Sigmoid colon (tissue), 7 donors: ENCODE data around the gene CPVL. TPM values are rescaled to one million over a fixed set of nuclear protein-coding genes. Genes with fewer than 3 reads are reported as not detected.
A peak's percentile ranks its signal among the peaks of the same experiment; 100 is the strongest.
"Not testable (repeated sequence)": the region's sequence is repeated elsewhere in the genome, so short reads cannot be mapped to it uniquely, and the experiment has no call there.

Experiments
- DNase-seq: peaks from one replicate; pipeline ENCODE4 v3.0.0-alpha.2; 2019
- H3K27ac ChIP-seq, 4 donors: fragments of 200-600 bp; sonication (generic); one replicate each; pipeline ENCODE4 v1.5.1; 2016 to 2019; ENCODE audit warnings: mild to moderate bottlenecking in 1 of 4
- H3K27me3 ChIP-seq, 3 donors: fragments of 200-600 bp; sonication (generic); one replicate each; pipeline ENCODE4 v1.5.1; 2019; ENCODE audit warnings: mild to moderate bottlenecking in 1 of 3
- H3K36me3 ChIP-seq, 4 donors: fragments of 200-600 bp; sonication (generic); one replicate each; pipeline ENCODE4 v1.5.1; 2016 to 2019
- H3K4me1 ChIP-seq, 4 donors: fragments of 200-600 bp; sonication (generic); one replicate each; pipeline ENCODE4 v1.5.1; 2017 to 2019
- H3K4me3 ChIP-seq, 4 donors: fragments of 200-600 bp; sonication (generic); one replicate each; pipeline ENCODE4 v1.5.1; 2017 to 2019; ENCODE audit warnings: mild to moderate bottlenecking in 2 of 4, moderate library complexity in 1 of 4
- H3K9me3 ChIP-seq, 4 donors: fragments of 200-600 bp in 3 of 4; sonication (generic) in 3 of 4; one replicate each; pipeline versions ENCODE4 v1.5.1 to v1.6.1; 2013 to 2019
- EP300 ChIP-seq, 4 donors: sonication (generic); formaldehyde crosslinking; IDR thresholded peaks; one replicate each; pipeline ENCODE4 v1.6.1; 2017; ENCODE audit warnings: antibody characterized with exemption in 4 of 4
- POLR2A ChIP-seq, 2 donors: fragments of 450-650 bp; IDR thresholded peaks; one replicate each; pipeline ENCODE4 v1.6.1; 2016; ENCODE audit warnings: antibody characterized with exemption in 2 of 2, mild to moderate bottlenecking in 2 of 2, moderate library complexity in 2 of 2
- POLR2AphosphoS5 ChIP-seq, 4 donors: sonication (generic); formaldehyde crosslinking; IDR thresholded peaks; one replicate each; pipeline ENCODE4 v1.6.1; 2017; ENCODE audit warnings: antibody characterized with exemption in 4 of 4
- WGBS, 2 donors: extraction: QIAGEN DNeasy Blood & Tissue Kit; methylation state at CpG; one replicate each; pipeline ENCODE4 v1.1.7; 2013; 5-methylcytosine and 5-hydroxymethylcytosine counted together
- intact Hi-C: fragments of 100-400 bp; cut with DNase I; formaldehyde crosslinking; loops from one replicate; pipeline ENCODE4 v1.15.1; 2023
- polyA plus RNA-seq, 3 donors: library from polyadenylated mRNA; stranded (reverse); fragments of 200-250 nt; gene quantifications; one replicate each; pipeline ENCODE4 v1.2.3, GENCODE V29; 2013
- total RNA-seq, 4 donors: library from RNA; depleted of rRNA; stranded (reverse); fragments of >200 nt; gene quantifications; one replicate each; pipeline ENCODE4 v1.1.0, GENCODE V29; 2016
- TF ChIP-seq, protein P1 (sequence below), 4 experiments: fragments of 450-650 bp in 3 of 4; fragments of 200-600 bp in 1 of 4; IDR thresholded peaks; one replicate each; pipeline ENCODE4 v1.5.1; 2016 to 2019; ENCODE audit warnings: antibody characterized with exemption in 4 of 4, mild to moderate bottlenecking in 3 of 4, moderate library complexity in 2 of 4
- donor health status: healthy with polysubstance abuse.
- donor health status: Bipolar disorder and iron deficiency.
- donor health status: healthy.

CPVL gene
- total and polyA plus RNA-seq, 7 donors, result 5.4 to 38.8 (median 20.0) TPM

DNA sequence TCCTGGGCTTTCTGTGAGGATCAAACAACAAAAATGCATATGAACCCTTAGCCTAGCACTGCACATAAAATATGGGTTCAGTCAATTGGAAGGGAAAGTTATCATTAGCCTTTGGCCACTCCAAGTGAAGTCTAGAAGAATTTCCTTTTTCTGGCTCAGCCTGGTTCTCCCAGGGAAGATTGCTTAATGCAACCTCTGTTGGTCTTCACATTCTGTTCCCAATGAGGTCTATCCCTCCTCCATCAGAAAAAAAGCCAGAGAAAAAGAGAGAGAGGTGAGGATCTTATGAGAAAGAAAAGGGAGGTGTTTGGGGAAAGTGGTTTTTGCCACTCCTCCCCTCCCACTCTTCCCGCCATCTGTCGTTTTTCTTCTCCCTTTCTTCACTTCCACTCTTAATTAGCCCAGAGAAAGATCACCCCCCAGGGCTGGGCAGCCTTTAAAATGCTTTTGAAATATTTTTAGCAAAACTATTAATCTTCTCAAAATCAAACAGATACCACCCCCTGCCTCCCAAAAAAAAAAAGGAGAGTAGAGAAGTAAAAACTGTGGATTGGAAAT is 31.1 kb downstream of the CPVL start:
- H3K27me3 ChIP-seq, result no peaks in the 10 kb centered on the region
- intact Hi-C loops, result no loop called here
- H3K9me3 ChIP-seq, result no peaks in the 10 kb centered on the region
- 75 to 80% methylated on average over 2 of the region's 2 CpGs for WGBS, 2 donors
- H3K4me3 ChIP-seq, result no peak overlapping the region
- H3K4me1 ChIP-seq, result no peaks in the 10 kb centered on the region
- H3K27ac ChIP-seq, result peak overlapping the region in 1 of 4 donors; percentile 21
- H3K36me3 ChIP-seq, result no peaks in the 10 kb centered on the region
- no peak for DNase-seq
- TF ChIP-seq, protein P1, sequence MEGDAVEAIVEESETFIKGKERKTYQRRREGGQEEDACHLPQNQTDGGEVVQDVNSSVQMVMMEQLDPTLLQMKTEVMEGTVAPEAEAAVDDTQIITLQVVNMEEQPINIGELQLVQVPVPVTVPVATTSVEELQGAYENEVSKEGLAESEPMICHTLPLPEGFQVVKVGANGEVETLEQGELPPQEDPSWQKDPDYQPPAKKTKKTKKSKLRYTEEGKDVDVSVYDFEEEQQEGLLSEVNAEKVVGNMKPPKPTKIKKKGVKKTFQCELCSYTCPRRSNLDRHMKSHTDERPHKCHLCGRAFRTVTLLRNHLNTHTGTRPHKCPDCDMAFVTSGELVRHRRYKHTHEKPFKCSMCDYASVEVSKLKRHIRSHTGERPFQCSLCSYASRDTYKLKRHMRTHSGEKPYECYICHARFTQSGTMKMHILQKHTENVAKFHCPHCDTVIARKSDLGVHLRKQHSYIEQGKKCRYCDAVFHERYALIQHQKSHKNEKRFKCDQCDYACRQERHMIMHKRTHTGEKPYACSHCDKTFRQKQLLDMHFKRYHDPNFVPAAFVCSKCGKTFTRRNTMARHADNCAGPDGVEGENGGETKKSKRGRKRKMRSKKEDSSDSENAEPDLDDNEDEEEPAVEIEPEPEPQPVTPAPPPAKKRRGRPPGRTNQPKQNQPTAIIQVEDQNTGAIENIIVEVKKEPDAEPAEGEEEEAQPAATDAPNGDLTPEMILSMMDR (IDR thresholded peaks at IDR 0.05), result no peak
- TF ChIP-seq POLR2A (IDR thresholded peaks at IDR 0.05) (no peak), POLR2AphosphoS5 (IDR thresholded peaks at IDR 0.05) (no peak), EP300 (IDR thresholded peaks at IDR 0.05) (no peak)

DNA sequence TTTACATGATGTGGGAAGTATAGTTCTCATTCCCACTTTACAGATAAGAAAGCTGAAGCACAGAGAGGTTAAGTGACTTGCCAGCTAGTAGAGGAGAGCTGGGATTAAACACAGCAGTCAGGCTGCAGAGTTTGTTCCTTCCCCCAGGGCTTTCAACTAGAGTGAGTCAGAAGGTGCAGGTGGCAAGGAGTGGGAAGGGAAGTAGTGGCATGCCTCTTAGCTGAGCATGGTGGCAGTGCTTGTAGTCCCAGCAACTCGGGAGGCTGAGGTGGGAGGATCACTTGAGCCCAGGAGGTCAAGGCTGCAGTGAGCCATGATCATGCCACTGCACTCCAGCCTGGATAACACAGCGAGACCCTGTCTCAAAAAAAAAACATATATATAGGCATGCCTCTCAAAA is 32.1 kb downstream of the CPVL start:
- H3K27ac ChIP-seq, H3K36me3 ChIP-seq, H3K27me3 ChIP-seq, H3K4me3 ChIP-seq, H3K4me1 ChIP-seq, DNase-seq, H3K9me3 ChIP-seq, intact Hi-C loops: not testable (repeated sequence)
- 55 to 79% methylated on average over 2 of the region's 2 CpGs for WGBS, 2 donors

DNA sequence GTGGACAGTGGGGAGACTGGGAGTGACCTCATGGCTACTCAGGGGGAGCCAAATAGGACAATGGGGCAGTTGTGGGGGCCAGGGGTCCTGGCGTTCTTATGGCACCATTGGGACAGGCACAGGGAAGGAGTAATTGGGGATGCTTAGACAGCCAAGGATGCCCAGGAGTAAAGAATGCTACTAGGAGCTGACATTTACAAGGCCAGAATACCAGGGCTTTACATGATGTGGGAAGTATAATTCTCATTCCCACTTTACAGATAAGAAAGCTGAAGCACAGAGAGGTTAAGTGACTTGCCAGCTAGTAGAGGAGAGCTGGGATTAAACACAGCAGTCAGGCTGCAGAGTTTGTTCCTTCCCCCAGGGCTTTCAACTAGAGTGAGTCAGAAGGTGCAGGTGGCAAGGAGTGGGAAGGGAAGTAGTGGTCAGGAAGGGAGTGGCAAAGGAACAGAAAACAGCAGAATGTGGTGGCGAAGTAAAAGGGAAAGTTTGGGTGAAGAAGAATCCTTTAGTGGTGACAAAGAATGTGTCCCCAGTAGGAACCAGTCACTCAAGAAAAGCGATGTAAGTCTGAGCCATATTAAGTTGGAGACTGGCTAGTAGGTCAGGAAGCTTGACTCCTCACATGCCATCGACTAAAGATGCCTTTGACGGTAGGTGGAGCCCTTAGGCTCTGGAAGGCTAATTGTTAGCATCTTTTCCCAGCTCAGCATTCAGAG is 32.8 kb downstream of the CPVL start:
- Histone ChIP-seq H3K27me3 (no peaks in the 10 kb centered on the region), H3K27ac (peak overlapping the region in 1 of 4 donors; percentile 14), H3K36me3 (no peaks in the 10 kb centered on the region), H3K4me1 (no peaks in the 10 kb centered on the region), H3K4me3 (no peak overlapping the region), H3K9me3 (no peaks in the 10 kb centered on the region)
- intact Hi-C loops, result no loop called here
- no peak for DNase-seq
- TF ChIP-seq EP300 (IDR thresholded peaks at IDR 0.05) (no peak), POLR2AphosphoS5 (IDR thresholded peaks at IDR 0.05) (no peak), POLR2A (IDR thresholded peaks at IDR 0.05) (no peak)
- 24 to 37% methylated on average over 5 of the region's 5 CpGs for WGBS, 2 donors

DNA sequence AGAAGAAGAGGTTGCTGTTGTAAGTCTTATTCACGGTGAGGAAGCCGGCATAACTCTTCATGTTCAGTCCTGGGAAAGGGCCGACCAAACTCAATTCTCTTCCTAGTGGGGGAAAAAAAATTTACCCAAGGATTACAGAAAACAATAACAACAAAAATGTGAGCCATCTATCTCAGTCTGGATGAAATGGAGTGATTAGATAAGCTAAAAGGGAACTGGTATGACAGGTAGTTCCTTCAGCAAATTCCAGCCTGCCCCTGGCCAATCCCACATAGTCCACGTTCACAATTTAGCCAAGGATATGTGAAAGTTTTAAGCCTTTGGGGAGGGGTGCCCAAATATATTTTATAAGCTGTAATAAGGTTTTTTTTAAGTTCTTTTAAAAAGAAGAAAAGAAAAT is 33.6 kb downstream of the CPVL start:
- no peak for DNase-seq
- no peaks in the 10 kb centered on the region for H3K36me3 ChIP-seq
- H3K27me3 ChIP-seq, result no peaks in the 10 kb centered on the region
- H3K4me1 ChIP-seq, result no peaks in the 10 kb centered on the region
- no peak overlapping the region for H3K4me3 ChIP-seq
- no peak overlapping the region for H3K27ac ChIP-seq
- WGBS, 2 donors, result 77 to 87% methylated on average over 4 of the region's 4 CpGs
- H3K9me3 ChIP-seq, result no peaks in the 10 kb centered on the region
- TF ChIP-seq, protein P1 (IDR thresholded peaks at IDR 0.05), result no peak
- TF ChIP-seq POLR2AphosphoS5 (IDR thresholded peaks at IDR 0.05), result no peak
- no peak for TF ChIP-seq POLR2A (IDR thresholded peaks at IDR 0.05)
- no peak for TF ChIP-seq EP300 (IDR thresholded peaks at IDR 0.05)
- intact Hi-C loops, result no loop called here

DNA sequence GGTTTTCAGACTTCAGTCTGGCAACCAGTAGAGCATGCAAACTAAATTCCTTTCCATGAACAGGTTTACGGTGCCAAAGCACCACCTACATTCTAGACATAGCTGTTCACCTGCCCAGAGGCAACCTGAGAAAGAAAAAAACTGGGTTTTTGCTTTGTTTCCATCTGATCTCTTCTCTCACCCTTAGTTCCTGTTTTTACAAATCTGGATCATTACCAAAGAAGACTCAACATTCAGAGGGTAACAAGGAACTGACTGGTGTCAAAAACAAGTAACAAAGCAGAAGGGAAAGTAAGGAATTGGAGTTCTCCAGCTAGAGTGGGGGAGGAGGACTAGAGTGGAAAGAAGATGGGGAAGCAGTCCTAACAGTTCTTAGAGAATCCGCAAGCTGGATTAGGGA is 36.4 kb downstream of the CPVL start:
- no peaks in the 10 kb centered on the region for H3K36me3 ChIP-seq
- WGBS, 2 donors, result 78 to 83% methylated on average over 2 of the region's 2 CpGs
- intact Hi-C loops, result loop anchor here (5.0 to 10.0 kb wide), 2 partner anchors 155 to 297 kb away; partner anchors contain the start of gene TRIL
- H3K4me3 ChIP-seq, result no peak overlapping the region
- TF ChIP-seq POLR2AphosphoS5 (IDR thresholded peaks at IDR 0.05) (no peak), POLR2A (IDR thresholded peaks at IDR 0.05) (no peak), EP300 (IDR thresholded peaks at IDR 0.05) (no peak)
- TF ChIP-seq, protein P1 (IDR thresholded peaks at IDR 0.05), result no peak
- no peaks in the 10 kb centered on the region for H3K27me3 ChIP-seq
- H3K27ac ChIP-seq, result no peak overlapping the region
- H3K9me3 ChIP-seq, result no peaks in the 10 kb centered on the region
- H3K4me1 ChIP-seq, result no peaks in the 10 kb centered on the region
- DNase-seq, result no peak
